NCI-H82 (cell line): ENCODE results near the gene DNAJC12.
A peak's percentile ranks its signal among the peaks of the same experiment; 100 is the strongest.
"Not testable (repeated sequence)": the region's sequence is repeated elsewhere in the genome, so short reads cannot be mapped to it uniquely, and the experiment has no call there.

Source experiments
- DNase-seq: peaks from one replicate; lab custom pipeline; 2025; lab: John Stamatoyannopoulos, UW

The DNAJC12 gene

GRCh38 chr10:67839951-67840350 lies 2.0 kb upstream of the DNAJC12 start:
- no peak for DNase-seq

- not testable (repeated sequence) for DNase-seq
Observed at GRCh38 chr10:67839511-67839910, 1.5 kb upstream of the DNAJC12 start.

GRCh38 chr10:67836972-67837371 lies 1.0 kb downstream of the DNAJC12 start:
- DNase-seq: no peak

GRCh38 chr10:67836488-67836887 lies 1.5 kb downstream of the DNAJC12 start:
- peak; percentile 52 for DNase-seq

- DNase-seq: peak; percentile 56
Observed at GRCh38 chr10:67835541-67836394, 2.2 kb downstream of the DNAJC12 start.

GRCh38 chr10:67834375-67834774 lies 3.6 kb downstream of the DNAJC12 start:
- DNase-seq: no peak

GRCh38 chr10:67827811-67828210 lies 10.2 kb downstream of the DNAJC12 start:
- DNase-seq: no peak

GRCh38 chr10:67819768-67820204 lies 18.2 kb downstream of the DNAJC12 start:
- no peak for DNase-seq

- no peak for DNase-seq
Observed at GRCh38 chr10:67818323-67818722, 19.7 kb downstream of the DNAJC12 start.

- DNase-seq: no peak
Observed at GRCh38 chr10:67816719-67817118, 21.3 kb downstream of the DNAJC12 start.

GRCh38 chr10:67815571-67816059 lies 22.4 kb downstream of the DNAJC12 start:
- DNase-seq: no peak

GRCh38 chr10:67812007-67812406 lies 26.0 kb downstream of the DNAJC12 start:
- DNase-seq: peak; percentile 61

- no peak for DNase-seq
Observed at GRCh38 chr10:67809107-67809506, 28.9 kb downstream of the DNAJC12 start.

GRCh38 chr10:67808704-67809103 lies 29.3 kb downstream of the DNAJC12 start:
- DNase-seq: peak; percentile 78

- no peak for DNase-seq
Observed at GRCh38 chr10:67807855-67808456, 30.0 kb downstream of the DNAJC12 start.

GRCh38 chr10:67804395-67804678 lies 33.7 kb downstream of the DNAJC12 start:
- DNase-seq: no peak

GRCh38 chr10:67803588-67804394 lies 34.2 kb downstream of the DNAJC12 start:
- no peak for DNase-seq

GRCh38 chr10:67802767-67803538 lies 35.0 kb downstream of the DNAJC12 start:
- DNase-seq: peak; percentile 2

- no peak for DNase-seq
Observed at GRCh38 chr10:67801118-67801517, 36.9 kb downstream of the DNAJC12 start.

GRCh38 chr10:67794909-67795460 lies 43.0 kb downstream of the DNAJC12 start:
- peak; percentile 77 for DNase-seq

GRCh38 chr10:67794256-67794655 lies 43.7 kb downstream of the DNAJC12 start:
- DNase-seq: no peak

GRCh38 chr10:67793313-67793712 lies 44.7 kb downstream of the DNAJC12 start:
- DNase-seq: no peak
